C1 segment of cervical spinal cord (tissue), 14 donors: ENCODE measurements around the gene PDIA2.

ENCODE experiments used
- DNase-seq, 14 donors: peaks; one replicate each; lab custom pipeline; 2025; lab: John Stamatoyannopoulos, UW

The PDIA2 gene

DNA sequence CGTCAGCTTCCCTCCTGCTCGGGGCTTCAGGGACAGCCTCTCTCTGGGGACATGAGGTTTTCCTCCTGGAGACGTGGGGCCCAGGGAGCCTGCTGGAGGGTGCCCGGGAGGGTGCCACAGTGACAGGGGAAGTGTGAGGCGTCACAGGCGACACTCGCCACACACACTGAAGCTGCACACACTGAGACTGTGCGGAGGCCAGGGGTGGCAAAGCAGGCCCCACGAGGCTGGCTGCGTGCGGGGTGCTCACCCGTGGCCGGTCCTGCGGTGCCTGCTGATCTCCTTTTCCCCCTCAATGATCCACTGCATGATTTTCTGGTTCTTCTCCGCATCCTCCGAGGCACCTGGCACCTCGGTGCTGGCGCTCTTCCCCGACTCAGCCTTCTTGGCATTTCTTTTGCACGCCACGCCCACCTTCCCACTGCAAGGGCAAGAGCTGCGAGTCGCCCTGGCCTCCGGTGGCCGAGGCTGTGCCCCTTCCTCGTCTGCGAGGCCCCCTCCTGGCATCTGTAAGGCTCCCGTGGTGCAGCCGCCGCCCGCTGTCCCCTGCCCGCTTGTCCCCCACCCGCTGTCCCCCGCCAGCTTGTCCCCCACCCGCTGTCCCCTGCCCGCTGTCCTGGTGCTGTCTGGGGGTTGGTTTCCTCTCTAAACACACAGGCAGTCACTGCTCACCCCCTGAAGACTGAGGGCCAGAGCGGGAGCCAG is 14.0 kb downstream of the PDIA2 start:
- DNase-seq, result no peak

DNA sequence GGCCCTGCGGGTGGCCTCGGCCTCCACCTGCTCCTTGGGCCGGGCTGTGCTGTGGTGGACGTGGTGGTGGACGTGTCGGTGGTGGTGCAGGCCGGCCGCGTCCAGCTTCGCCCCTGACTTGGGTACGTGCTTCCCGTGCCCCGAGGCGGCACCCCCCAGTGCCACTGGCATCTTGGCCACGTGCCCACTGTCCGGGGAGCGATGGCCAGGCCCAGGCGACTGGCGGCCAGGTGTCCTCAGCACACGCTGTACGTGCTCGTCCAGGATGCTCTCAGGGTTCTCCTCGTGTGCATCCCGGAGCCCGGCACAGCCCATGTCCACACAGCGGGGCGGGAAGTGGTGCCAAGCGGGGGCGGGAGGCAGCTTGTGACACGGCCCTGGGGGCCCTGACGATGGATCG is 14.9 kb downstream of the PDIA2 start:
- no peak for DNase-seq

DNA sequence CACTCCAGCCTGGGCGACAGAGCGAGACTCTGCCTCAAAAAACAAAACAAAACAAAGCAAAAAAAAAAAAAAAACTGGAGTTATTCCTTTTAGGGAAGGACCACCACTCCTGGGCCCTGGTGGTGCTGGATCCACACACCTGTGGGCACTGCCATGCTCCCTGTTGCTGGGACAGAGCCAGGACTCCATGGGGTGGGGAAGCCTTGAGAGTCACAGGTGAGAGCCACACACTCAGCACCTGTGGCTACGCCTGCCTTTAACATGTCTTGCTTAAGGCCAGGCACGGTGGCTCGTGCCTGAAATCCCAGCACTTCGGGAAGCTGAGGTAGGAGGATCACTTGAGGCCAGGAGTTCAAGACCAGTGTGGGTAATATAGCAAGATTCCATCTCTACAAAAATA is 18.3 kb downstream of the PDIA2 start:
- no peak for DNase-seq

DNA sequence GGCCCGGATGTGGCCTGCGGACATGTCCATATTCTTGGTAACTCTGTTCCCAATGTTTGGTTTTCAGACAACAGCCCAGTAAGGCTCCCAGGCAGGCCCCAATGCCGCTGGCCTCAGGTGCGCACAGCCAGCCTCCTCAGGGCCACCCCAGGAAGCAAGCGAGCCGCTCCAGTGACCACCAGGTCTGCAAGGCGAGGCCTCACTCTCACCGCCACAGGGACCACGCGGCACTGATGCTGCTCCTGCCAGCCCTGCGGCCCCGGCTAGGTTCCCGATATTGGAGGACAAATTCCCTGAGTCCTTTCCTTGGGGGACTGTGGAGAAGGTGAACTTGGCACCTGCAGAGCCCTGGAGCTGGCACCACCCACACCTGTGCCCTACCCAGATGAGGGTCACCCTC is 19.0 kb downstream of the PDIA2 start:
- DNase-seq, result no peak

DNA sequence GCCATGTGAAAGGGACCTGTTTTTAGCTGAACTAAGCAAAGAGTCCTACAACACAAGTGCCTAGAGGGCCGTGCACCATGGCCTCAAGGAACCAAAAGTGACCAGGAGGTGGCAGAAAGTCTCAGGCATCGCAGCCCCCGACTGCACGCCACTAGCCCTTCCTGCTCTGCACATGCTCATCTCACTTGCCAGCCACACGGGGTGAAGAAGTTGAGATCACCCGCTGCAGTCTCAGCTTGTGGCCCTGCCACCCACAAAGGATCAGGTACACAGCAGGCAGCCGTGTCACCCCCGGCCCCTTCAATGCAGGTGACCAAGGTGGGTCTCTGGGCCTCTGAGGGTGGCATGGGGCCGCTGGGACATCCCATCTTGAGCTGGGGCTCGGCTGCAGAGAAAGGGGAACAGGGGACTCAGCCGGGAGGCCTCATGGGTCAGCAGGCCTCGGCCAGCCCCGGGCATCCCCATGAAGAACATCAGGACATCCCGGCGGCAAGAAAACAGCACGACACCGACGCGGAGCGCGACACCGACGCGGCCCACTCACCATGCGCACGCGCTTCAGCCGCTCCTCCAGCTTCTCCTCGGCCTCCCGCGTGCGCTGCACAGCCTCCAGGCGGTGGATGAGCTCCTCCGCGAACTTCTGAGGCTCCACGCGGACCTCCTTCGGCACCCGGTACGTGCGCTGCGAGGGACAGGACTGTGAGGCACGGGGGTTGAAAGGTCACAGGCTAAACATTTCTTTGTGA is 21.0 kb downstream of the PDIA2 start:
- no peak for DNase-seq

DNA sequence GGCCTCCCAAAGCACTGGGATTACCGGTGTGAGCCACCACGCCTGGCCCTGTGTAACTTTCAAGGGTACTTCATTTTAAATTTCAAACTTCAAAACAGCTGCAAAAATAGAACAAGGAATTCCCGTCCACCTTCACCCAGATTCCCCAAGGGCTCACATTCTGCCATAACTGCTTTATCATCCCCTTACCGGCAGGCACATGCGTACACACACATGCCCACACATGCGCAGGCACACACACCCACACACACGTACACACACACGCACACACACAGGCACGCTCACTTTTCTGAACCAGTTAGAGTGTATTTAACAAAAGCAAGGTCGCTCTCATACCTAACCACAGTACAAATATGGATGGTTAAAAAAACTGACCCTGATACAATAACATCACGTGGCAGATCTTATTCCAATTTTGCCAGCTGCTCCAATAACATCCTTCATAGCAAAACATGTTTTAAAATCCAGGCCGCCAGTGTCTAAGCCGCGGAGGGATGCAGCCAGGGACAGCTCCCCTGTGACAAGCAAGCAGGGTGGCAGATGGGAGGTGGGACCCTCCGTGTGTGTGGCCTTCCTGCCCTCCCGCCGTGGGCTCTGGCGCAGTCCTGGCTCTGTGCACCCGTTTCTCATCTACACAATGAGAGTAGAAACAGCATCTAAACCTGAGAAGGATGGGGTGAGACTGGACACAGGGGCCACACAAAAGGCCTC is 23.1 kb downstream of the PDIA2 start:
- no peak for DNase-seq

DNA sequence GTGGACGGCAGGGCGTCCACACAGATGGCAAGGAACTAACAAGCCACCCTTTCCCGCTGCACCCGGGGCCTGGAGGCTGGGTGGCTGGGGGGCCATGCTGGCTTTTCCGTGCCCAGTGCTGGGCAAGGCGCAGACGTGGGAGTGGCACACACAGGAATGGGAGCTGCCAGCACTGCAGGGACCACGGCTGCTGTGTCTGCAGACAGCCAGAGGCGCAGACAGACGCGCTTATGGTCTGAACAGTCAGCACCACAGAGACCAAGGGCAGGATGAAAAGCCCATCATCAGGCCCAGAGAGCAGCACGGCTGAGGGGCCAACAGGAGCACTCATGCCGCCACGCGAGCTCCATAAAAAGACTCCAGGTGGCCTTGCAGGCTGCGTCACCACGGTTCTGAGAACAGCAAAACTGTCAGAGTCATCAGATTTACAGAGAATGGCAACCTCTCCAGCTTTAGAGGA is 24.0 kb downstream of the PDIA2 start:
- DNase-seq, result peak in 1 of 14 donors; percentile 65

DNA sequence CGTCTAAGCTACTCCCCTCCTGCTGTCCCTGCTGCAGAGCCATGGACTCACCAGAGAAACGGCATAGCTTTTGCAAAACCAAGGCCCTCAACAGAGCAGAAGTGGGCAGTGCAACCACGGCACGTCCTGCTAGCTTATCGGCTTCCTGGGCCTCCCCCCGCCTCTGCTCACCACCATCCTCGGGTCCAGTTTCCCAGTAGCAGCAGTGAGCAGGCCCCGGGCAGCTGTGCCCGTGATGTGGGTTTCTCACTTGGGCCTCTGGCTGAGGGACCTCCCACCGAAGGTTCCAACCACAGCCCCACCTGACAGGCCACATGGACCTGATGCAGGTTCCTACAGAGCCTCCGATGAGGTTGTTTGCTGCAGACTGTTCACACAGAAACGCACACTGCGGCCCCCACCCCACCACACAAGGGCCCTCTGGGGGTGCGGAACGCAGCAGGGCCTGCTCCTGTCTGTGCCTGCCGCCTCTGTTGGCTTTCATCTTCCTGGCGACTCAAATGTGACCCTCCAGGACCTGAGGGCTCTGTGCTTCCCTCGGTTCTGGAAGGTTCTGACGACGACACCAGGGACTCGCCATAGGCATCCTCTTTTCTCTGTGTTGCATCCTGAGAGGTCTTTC is 24.8 kb downstream of the PDIA2 start:
- no peak for DNase-seq

DNA sequence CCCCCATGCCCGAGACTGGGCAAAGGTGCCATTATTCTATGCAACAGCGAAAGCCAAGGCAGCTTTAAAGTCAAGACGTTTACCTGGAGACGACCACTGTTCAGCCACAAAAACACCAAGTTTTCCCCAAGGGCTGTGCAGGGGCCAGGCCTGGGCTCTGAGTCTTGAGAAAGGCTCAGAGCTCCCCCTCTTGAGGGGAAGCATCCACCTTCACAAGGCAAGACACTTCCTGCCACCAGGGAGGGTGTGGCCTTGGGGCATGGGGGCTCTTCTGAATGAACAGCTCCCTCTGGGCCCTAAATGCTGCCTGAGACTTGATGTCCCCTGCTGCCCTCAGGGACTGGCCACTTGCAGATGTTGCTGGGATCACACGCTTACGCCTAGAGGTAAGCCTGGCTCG is 26.5 kb downstream of the PDIA2 start:
- DNase-seq, result no peak

DNA sequence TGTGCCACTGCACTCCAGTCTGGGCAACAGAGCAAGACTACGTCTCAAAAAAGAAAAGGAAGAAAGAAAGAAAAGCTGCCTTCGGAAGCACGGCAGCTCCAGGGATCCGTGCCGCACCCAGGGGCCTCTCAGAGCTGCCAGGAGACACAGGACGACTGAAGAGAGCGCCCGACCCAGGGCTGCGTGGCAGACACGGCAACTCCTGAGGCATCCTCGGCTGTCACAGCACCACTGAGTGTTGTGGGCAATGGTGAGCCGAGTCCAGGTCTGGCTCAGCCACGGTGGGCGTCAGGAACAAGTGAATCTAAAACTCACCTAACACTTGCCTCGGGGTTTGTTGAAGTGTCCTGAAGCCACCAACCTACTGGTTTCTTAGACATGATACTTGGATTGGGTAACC is 28.8 kb downstream of the PDIA2 start:
- DNase-seq, result no peak

DNA sequence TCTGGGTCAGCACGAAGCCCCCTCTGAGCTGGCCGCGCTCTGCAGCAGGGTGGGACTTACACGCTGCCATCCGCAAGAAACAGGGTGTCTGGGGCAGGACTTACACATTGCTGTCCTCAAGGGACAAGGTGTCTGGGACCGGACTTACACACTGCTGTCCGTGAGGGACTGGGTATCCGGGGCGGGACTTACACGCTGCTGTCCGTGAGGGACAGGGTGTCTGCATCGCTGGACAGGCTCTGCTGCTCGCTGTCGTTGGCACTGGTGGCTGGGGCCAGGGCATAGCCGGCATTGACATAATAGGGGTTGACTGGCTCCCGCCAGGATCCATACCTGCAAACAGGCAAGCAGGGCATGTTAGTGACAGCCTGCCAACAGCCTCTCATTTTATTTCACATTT is 31.4 kb downstream of the PDIA2 start:
- peak in 1 of 14 donors; percentile 74 for DNase-seq

DNA sequence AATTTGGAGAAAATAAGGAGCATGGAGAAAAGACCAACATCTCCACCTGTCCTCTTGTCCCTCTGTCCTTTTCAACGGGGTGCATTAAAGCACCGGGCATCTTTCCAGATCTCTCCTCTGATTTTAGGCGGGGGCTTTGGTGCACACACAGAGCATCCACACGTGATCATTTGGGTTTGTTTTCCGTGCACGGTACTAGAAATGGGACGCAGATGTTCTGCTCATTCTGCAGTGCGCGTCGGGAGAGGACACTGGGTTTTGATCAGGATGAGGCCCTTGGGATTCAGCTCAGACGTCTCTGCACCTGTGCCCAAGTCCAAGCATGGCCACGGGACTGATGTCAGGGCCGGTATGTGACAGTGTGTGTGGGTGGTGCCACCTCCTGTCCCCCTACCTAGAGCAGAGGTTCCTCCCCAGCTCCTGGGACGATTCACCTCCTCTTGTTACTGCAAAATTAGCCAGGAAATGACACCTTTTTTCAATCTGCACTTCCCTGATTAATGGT is 31.9 kb downstream of the PDIA2 start:
- DNase-seq, result no peak

DNA sequence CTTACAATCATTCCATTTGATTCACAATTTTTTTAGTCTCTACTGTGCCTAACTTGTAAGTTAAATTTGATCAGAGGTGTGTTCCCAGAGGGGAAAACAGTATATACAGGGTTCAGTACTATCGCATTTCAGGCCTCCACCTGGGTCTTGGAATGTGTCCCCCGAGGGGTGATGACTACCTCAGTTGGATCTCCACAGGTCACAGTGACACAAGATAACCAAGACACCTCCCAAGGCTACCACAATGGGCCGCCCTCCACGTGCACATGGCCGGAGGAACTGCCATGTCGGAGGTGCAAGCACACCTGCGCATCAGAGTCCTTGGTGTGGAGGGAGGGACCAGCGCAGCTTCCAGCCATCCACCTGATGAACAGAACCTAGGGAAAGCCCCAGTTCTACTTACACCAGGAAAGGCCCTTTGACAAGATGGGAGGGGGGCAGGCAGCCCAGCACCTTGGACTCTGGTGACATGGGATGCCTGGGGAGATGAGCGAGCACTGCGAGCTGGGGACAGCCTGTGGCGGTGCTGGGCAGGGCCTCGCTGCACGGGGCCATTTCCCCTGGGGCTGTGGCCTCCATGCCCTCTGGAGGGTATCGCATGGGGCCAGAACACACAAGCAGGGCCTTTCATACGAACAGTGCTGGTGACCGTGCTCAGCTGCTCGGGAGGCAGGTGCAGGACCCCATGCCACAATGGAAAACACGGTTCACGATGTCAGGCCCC is 33.9 kb downstream of the PDIA2 start:
- no peak for DNase-seq

DNA sequence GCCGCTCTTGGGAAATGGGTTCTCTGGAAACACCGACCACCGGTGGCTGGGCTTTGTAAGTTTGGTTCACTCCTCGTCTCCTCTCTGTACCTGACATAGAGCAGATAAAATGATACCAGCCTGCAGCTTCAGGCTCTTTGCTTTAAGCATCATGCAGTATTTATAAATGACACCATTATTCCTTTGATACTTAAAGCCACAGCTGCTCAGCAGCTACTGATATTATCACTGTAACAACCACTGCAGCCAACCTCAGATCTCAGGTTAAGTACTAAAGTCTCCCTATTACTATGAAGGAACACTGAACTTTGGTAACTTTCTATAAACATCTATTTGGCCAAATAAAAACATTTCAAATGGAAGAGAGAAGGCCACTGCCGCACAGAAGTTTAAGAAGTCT is 34.6 kb downstream of the PDIA2 start:
- no peak for DNase-seq

DNA sequence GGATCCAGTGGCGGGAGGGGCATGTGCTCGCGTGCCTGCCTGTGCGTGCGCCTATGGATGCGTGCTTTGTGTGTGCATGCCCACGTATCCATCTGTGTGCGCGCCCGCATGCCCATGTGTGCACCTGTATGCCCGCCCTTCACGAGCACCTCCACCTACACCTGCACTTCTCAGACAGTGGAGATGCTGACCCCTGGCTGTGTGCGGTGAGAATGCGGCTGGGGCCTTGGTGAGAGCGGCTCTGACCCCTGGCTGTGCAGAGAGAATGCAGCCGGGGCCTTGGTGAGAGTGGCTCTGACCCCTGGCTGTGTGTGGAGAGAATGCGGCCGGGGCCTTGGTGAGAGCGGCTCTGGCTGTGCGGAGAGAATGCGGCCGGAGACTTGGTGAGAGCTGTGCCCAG is 35.7 kb downstream of the PDIA2 start:
- no peak for DNase-seq

DNA sequence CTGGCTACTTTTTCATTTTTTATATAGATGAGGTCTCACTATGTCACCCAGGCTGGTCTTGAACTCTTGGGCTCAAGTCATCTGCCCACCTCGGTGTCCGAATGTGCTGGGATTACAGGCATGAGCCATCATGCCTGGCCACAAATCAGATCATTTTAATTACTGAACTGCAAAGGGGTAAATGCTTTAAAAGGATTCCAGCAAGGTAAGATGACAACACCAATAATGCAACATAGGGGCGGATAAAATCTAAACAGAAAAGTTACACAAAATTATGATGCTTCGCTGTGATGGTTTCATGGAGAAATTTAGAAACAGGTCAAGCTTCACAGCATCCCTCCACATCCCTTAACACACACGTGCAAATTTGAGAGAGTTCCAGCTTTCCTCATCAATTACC is 37.2 kb downstream of the PDIA2 start:
- no peak for DNase-seq

DNA sequence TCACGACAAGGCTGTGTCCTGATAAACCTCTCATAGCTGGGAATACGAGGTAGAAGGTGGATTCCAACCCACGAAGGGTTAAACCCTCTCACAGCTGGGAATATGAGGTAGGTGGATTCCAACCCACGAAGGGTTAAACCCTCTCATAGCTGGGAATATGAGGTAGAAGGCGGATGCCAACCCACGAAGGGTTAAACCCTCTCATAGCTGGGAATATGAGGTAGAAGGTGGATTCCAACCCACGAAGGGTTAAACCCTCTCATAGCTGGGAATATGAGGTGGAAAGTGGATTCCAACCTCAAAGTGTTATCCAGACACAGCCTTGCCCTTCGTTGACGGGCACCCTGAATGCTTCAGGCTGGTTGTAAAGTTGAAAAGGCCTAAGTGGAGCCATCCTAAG is 38.6 kb downstream of the PDIA2 start:
- DNase-seq, result no peak

DNA sequence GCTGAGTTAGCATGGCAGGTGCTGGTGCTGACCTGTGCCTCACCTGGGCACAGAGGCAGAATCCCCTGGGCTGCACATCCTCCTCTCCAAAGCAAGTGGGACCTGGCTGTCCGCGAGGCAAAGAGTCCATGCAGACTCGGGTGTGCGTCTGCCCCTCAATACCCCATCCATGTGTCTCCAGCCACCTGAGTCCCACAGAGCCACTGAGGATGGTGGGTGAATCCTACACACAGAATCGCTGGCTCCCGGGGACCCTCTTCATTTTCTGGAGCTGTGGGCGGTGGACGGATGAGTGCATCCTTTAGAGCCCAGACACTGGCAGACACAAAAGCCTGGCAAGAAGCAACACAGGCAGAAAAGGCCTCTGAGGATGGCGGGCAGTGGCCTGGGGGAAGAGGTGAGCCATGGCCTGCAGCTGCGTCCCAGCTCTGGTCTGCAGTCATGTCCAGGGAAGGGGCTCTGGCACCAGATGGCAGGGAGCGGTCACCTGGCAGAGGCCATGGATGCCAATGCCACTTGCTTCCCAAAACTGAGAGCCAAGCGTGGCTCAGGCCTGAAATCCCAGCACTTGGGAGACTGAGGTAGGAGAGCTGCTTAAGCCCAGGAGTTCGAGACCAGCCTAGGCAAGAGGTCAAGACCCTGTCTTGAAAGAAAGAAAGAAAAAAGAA is 39.6 kb downstream of the PDIA2 start:
- DNase-seq, result no peak

DNA sequence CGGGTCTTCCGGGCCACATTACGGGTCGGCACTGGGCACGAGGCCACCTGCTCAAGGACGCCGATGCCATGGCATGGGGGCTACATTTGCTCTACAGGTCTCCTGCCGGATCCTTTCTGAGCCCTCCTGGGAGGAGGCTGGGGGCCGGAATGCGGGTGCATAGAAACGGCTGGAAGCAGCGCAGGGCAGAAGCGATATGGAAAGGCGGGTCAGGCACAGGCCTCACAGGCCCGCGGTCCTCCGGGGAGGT is 41.2 kb downstream of the PDIA2 start:
- no peak for DNase-seq

DNA sequence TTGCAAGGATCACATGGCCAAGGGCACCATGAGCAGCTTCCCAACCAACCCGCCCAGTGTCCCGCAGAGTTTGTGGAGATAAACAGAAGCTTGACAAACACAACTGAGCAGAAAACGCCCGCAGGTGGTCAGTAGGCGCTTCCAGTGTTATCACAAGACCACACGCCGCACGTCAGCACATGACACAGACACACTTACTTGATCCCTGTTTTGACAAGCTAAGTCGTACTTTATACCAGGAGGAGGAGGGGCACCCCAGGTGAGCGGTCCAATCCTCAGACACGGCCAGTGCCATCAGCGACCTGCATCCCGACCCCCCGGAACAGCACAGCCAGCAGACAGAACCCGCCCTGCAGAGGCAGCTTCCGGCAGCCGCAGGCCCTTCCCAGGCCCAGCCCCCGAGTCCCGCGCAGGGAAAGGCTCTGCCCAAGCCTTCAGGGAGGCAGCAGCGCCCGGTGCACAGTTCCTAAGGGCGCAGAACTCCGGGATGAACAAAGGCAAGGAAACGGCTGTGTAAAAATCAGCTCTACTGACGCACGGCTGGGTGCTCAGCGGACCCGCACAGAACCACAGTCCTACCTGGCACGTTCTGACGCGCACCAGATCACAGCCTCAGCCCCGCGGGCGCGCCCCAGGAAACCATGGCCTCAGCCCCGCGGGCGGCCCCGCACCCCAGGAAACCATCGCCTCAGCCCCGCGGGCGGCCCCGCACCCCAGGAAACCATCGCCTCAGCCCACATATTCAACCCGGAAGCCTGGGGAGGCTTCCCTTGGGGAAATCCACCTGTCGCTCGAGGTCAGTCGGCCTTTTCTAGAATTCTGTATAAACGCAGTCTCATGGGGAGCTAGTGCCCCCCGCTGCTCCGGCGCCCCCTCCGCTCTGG is 41.7 kb downstream of the PDIA2 start:
- no peak for DNase-seq
